HG02759 (cell line): Measurements from ENCODE around the gene CDKN1C.

Experiments
- ATAC-seq: cut with Tn5 transposase; IDR thresholded peaks from one replicate; pipeline ENCODE4 v1.9.1; 2021; ENCODE audit warnings: mild to moderate bottlenecking, moderate library complexity; ENCODE audit not compliant: unreplicated experiment

CDKN1C gene

DNA sequence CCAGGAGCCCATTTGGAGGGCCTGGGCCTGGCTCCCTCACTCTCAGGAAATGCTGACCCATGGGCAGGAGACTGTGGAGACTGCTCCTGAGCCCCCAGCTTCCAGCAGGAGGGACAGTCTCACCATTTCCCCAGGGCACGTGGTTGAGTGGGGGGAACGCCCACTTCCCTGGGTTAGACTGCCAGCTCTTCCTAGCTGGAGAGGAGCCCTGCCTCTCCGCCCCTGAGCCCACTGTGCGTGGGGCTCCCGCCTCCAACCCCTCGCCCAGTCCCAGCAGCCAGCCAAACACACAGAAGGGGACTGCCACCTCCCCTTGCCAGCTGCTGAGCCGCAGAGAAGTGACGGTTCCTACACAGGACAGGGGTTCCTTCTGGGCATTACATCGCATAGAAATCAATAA is 37.1 kb downstream of the CDKN1C start:
- ATAC-seq, result no peak

DNA sequence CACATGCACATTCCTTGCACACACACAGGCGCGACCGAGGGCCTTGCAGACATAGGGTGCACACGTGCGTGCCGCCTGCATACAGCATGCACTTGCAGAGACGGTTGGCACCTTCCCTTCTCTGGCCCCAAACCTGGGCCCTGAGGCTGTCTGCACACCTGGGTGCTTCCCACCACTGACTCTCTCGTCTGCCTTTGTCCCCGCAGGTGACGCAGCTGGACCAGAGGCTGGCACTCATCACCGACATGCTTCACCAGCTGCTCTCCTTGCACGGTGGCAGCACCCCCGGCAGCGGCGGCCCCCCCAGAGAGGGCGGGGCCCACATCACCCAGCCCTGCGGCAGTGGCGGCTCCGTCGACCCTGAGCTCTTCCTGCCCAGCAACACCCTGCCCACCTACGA is 38.0 kb downstream of the CDKN1C start:
- no peak for ATAC-seq

DNA sequence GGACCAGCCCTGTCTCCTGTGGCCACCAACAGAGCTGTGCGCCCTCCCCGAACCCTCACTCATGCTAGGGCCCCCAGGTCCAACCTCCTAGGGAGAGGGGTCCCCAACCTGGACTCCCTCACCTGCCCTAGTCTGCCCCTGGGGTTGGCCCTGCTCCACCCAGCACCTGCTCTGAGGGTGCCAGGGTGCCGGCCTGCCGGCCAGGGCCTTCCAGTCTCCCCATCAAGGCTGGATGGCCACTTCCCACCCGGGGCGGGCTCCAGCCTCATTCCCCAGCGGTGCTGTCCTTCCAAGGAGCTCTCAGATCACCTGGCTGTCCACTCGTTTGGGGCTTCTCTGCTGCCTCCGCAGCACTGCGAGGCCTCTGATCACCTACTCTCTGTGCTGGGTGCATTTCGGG is 39.1 kb downstream of the CDKN1C start:
- no peak for ATAC-seq

DNA sequence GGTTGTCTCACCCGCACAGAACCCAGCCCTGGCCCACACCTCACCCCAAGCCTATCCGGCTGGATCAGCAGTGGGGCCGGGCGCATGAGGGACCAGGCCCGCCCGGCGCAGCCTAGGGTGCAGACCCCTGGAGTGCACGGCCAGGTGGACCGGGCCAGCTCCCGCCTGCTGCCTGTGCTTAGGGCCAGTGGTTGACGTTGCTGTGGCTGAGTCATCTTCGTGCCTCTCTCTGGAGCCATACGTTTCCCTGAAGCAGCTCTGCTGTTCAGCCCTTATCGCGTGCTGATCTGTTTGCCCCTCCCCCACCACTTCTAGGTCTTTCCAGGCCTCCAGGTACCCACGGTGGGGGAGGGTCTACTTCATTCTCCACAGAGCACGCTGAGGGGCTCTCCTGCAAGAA is 39.5 kb downstream of the CDKN1C start:
- ATAC-seq, result no peak

DNA sequence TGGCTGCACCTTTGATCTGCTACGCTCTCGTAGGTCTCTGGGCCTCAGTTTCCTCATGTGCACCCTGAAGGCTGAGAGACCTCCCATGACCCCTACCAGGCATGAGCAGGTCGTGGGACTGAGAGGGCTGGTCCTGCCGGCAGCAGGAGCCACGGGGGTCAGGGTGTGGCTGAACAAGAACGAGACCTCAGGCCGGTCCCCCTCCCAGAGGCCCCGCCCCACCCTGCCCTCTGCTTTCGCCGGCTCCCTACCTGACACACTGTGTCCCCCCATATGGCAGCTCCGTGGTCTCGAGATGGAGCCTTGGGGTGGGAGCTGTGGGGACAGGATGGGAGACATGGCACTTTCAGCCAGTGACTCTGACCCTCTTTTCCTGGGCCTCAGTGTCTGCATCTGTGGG is 40.6 kb downstream of the CDKN1C start:
- ATAC-seq, result no peak

DNA sequence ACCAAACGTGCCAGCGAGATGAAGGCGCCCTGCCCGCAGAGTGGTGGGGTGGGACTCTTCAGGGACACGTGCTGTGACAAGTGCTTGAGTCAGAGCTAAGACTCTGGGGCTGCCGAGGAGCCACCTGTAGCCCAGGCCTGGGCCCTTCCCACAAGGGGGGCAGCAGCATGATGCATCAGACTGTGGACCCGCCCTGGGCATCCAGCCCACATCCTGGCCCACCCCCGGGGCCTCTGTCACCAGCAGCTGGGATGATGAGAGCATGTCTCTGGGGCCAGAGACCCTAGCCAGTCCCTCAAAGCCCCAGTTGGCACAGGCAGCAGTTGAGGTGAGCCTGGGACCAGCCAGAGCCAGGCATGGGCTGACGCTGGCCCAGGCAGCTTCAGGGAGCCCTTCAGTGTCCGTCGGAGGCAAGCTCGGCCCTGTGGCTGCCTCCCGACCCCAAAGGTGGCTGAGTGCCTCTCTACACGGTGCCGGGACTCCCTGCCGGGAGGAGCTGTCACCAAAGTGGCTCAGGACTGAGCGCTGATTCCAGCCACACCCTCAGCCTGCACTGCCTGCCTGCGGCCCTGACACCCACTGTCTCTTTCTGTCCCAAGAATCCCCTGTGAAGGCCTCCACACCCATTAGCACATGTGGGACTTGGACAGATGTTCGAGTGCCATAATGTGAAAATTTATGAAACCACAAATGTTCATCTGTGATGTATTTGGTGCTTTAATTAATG is 41.3 kb downstream of the CDKN1C start:
- no peak for ATAC-seq

- ATAC-seq, result no peak
These were observed 42.0 kb downstream of the CDKN1C start for GRCh38 chr11:2843551-2843950.

GRCh38 chr11:2842876-2843275 is 42.7 kb downstream of the CDKN1C start:
- ATAC-seq, result no peak

- ATAC-seq, result no peak
These were observed 44.0 kb downstream of the CDKN1C start for GRCh38 chr11:2841411-2842190.

- ATAC-seq, result no peak
These were observed 46.1 kb downstream of the CDKN1C start for GRCh38 chr11:2839395-2839943.

DNA sequence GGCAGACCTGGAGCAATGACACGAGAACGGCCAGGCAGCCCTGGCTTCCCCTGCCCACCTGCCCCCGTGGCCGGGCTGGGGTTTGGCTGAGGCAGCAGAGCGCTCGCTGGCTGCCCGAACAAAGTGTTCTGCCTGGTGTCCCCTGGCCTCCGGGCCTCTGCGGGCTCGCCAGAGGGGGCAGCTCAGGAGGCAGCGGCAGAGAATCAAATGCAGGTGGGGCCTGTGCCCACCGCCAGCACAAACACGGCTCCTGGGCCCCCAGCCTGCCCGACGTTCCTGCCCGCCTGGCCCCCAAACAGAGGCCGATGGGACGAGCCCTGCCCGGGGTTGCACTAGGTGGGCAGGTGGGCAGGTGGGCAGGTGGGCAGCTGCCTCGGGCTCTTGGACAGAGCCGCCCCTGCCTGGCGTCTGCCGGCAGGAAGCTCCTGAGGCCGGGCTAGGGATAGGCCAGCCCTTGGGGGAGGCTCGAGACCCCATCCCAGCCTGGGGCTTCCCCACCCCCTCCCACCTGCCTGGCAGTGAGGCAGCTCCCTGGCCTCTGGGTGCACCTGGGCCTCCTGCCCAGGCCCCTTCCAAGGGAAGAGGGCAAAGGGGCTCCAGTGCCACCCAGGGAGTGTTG is 46.8 kb downstream of the CDKN1C start:
- no peak for ATAC-seq

- ATAC-seq, result no peak
These were observed 47.5 kb downstream of the CDKN1C start for GRCh38 chr11:2838091-2838490.

- no peak for ATAC-seq
These were observed 47.9 kb downstream of the CDKN1C start for GRCh38 chr11:2837651-2838050.

GRCh38 chr11:2837096-2837601 is 48.4 kb downstream of the CDKN1C start:
- no peak for ATAC-seq

DNA sequence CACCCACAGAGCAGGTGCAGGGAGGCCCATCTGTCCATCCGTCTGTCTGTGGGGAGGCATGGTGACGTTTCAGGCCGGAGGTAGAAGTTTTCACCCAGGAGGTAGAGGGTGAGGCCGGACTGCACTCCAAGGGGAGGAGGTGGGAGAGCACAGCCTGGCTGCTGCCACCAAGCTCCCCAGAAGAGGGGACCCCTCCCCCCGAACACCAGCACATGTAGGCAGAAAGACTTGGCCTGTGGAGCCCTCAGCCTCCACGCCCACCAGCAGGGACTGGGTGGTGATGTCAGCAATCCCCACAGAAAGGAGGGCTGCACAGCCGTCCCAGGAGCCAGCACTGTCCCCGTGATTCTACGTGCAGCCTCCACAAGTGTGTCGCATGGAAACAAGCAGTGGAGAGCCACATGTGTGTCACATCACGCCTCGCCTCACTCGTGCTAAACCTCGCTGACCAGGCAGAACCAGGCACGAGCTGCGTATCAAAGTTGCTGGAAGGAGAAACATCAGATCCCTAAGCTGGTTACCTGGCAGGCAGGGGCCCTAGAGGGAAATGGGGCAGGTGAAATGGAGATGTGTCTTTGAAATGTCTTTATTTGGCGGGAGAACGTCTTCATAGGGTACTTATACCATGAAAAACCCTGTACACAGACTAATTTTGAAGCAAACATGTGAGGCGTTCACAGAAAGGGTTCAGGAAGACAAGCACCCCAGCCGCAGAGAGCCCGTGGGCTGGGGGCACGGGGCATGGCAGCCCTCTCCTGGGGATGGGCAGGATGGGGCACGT is 49.1 kb downstream of the CDKN1C start:
- no peak for ATAC-seq

DNA sequence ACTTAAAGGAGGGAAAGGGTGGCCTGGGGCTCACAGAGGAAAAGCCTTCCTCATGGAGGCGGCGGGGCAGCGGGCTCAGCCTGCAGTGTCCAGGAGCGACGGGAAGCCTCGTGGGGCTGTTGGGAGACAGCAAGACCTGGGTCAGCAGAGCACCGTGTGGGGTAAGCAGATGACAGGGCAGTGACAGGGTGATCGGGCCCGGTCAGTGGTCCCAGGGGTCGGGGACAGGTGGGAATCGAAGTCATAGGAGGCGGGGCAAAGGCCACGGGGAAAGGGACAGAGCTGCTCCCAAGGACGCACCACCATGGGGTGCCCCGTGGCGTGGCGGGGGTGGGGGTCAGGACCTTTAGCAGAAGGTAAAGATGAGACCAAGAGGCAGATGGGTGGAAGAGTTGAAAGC is 49.8 kb downstream of the CDKN1C start:
- ATAC-seq, result no peak

DNA sequence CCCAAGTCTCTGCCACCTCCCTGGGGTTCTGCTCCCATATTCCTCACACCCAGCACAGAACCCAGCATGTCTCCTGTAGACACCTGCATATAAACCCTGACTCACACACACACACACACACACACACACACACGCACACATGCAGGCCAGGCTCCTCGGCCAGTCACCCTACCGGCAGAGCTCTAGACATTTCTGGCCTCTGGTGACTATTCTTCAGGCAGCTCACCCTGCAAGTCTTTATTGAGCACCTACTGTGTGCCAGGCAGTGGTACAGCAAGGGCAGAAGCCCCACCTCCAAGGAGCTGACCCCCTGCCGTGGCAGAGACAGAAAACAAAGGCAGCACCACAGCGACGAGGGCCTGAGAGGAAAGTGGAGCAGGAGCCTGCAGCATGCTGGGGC is 50.3 kb downstream of the CDKN1C start:
- ATAC-seq, result no peak

GRCh38 chr11:2834503-2835273 is 50.9 kb downstream of the CDKN1C start:
- ATAC-seq, result no peak

DNA sequence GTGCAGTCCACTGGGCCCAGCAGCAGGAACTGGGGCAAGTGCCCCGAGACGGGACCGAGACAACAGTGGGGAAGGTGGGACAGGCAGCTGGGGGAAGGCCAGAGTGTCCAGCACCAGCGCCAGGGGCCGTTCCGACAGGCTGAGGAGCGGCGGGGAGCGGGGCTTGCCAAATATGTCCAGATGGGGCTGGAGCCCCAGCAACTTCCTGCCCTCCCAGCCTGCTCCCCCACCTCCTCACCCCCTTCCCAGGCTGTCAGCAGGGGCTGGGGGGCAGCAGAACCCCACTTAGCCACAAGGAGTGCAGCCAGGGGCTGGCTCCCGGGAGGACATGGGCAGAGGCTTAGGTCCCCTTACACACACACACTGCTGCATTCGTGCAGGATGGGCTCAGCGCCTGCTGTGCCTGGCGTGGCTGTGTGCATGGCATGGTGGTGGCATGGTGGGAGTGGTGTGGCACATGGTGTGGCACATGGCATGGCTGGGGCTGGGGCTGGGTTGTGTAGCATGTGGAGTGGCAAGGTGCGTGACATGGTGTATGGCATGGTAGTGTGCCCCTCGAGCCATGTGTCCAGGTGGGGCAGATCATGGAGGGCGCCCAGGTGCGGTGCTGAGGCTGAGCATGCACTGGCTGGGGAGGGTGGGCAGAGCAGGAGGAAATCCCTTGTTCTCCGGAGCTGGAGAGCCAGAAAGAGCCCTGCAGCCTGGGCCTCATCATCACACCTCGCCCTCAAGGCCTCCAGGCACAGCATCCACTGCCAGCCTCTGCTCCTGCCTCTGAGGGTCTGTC is 51.7 kb downstream of the CDKN1C start:
- ATAC-seq, result no peak
